BE2C (cell line): ENCODE data around the gene ABI3BP.

Experiments used
- DNase-seq: peaks from one replicate; pipeline ENCODE4 v3.0.0-alpha.2; 2020
- H3K27me3 ChIP-seq: fragments of 250-450 bp; sonication (Bioruptor Pico); 2 replicates; pipeline ENCODE4 v1.5.1; 2020; ENCODE audit warnings: mild to moderate bottlenecking
- H3K36me3 ChIP-seq: fragments of 250-450 bp; sonication (Bioruptor Pico); 2 replicates; pipeline ENCODE4 v1.5.1; 2020; ENCODE audit warnings: mild to moderate bottlenecking
- H3K4me1 ChIP-seq: fragments of 250-450 bp; sonication (Bioruptor Pico); 2 replicates; pipeline ENCODE4 v1.5.1; 2020
- H3K4me3 ChIP-seq: 2 replicates; pipeline ENCODE4 v1.5.1; 2011; ENCODE audit warnings: low read depth, low read length
- H3K9me3 ChIP-seq: fragments of 250-450 bp; sonication (Bioruptor Pico); 2 replicates; pipeline ENCODE4 v1.5.1; 2020
- CTCF ChIP-seq: IDR thresholded peaks from 2 replicates; pipeline ENCODE4 v1.5.1; 2012; ENCODE audit warnings: mild to moderate bottlenecking, low read depth, low read length

Gene ABI3BP

GRCh38 chr3:100994187-100994586 is 966 bp upstream of the ABI3BP start:
- DNase-seq: no peak
- TF ChIP-seq CTCF: no peak
- Histone ChIP-seq H3K27me3 (no peaks in the 10 kb centered on the region), H3K36me3 (no peaks in the 10 kb centered on the region), H3K4me1 (peaks cover 9% of the 10 kb centered on the region), H3K9me3 (no peaks in the 10 kb centered on the region), H3K4me3 (no peak overlapping the region)

- Histone ChIP-seq H3K27me3 (no peaks in the 10 kb centered on the region), H3K4me3 (no peak overlapping the region), H3K36me3 (no peaks in the 10 kb centered on the region), H3K9me3 (no peaks in the 10 kb centered on the region), H3K4me1 (peaks cover 9% of the 10 kb centered on the region)
- no peak for DNase-seq
- TF ChIP-seq CTCF: no peak
These were observed 799 bp downstream of the ABI3BP start for GRCh38 chr3:100992231-100993012.

- no peak overlapping the region for H3K4me3 ChIP-seq
- no peaks in the 10 kb centered on the region for H3K27me3 ChIP-seq
- no peaks in the 10 kb centered on the region for H3K9me3 ChIP-seq
- DNase-seq: no peak
- TF ChIP-seq CTCF: no peak
- H3K4me1 ChIP-seq: peaks cover 7% of the 10 kb centered on the region
- no peaks in the 10 kb centered on the region for H3K36me3 ChIP-seq
These were observed 5.1 kb downstream of the ABI3BP start for GRCh38 chr3:100988080-100988479.

GRCh38 chr3:100984308-100984707 is 8.9 kb downstream of the ABI3BP start:
- Histone ChIP-seq H3K4me1 (no peaks in the 10 kb centered on the region), H3K36me3 (no peaks in the 10 kb centered on the region), H3K27me3 (no peaks in the 10 kb centered on the region), H3K4me3 (no peak overlapping the region), H3K9me3 (no peaks in the 10 kb centered on the region)
- DNase-seq: no peak
- TF ChIP-seq CTCF: no peak

- DNase-seq: no peak
- Histone ChIP-seq H3K36me3 (no peaks in the 10 kb centered on the region), H3K9me3 (no peaks in the 10 kb centered on the region), H3K4me1 (no peaks in the 10 kb centered on the region; the same call in 1 of the 2 replicates), H3K27me3 (no peaks in the 10 kb centered on the region), H3K4me3 (no peak overlapping the region)
- no peak for TF ChIP-seq CTCF
These were observed 10.5 kb downstream of the ABI3BP start for GRCh38 chr3:100982710-100983109.

GRCh38 chr3:100981164-100981911 is 11.9 kb downstream of the ABI3BP start:
- Histone ChIP-seq H3K4me3 (no peak overlapping the region), H3K36me3 (no peaks in the 10 kb centered on the region), H3K9me3 (no peaks in the 10 kb centered on the region), H3K4me1 (no peaks in the 10 kb centered on the region; the same call in 1 of the 2 replicates), H3K27me3 (no peaks in the 10 kb centered on the region)
- DNase-seq: no peak
- no peak for TF ChIP-seq CTCF
